Common myeloid progenitor, CD34-positive (primary cell): Measurements from ENCODE around the gene UBE2F.
"Not testable (repeated sequence)": the region's sequence is repeated elsewhere in the genome, so short reads cannot be mapped to it uniquely, and the experiment has no call there.

Experiments
- CTCF ChIA-PET: fragments of 350-600 bp; sonication (Branson Sonifier 250); formaldehyde crosslinking; loops from one replicate; lab custom pipeline; 2021; ENCODE audit warnings: antibody characterized with exemption; lab: Charles Lee
- POLR2A ChIA-PET: fragments of 350-600 bp; sonication (Branson Sonifier 250); formaldehyde crosslinking; loops from one replicate; lab custom pipeline; 2021; ENCODE audit warnings: antibody characterized with exemption; lab: Charles Lee
- DNase-seq, 3 donors: peaks; one replicate each; pipeline versions ENCODE4 v3.0.0 to v3.0.0-alpha.2; 2013
- H3K27ac ChIP-seq, 2 experiments: 1 replicate in 1 of 2; 2 replicates in 1 of 2; pipeline ENCODE4 v1.7.0; 2013; ENCODE audit warnings: inconsistent platforms in 2 of 2, low read length in 2 of 2, mild to moderate bottlenecking in 2 of 2, low read depth in 1 of 2, moderate library complexity in 1 of 2; ENCODE audit not compliant: severe bottlenecking in 2 of 2, insufficient read depth in 1 of 2, poor library complexity in 1 of 2
- H3K27me3 ChIP-seq, 5 experiments: replicated peaks in 2 of 5; 1 replicate in 3 of 5; 2 replicates in 2 of 5; pipeline versions ENCODE4 v1.6.1 to v1.7.0; 2013; ENCODE audit warnings: low read length in 4 of 5, mild to moderate bottlenecking in 2 of 5, moderate library complexity in 2 of 5, inconsistent platforms in 1 of 5; ENCODE audit not compliant: insufficient read depth in 5 of 5, control insufficient read depth in 4 of 5
- H3K36me3 ChIP-seq, 4 experiments: 1 replicate in 2 of 4; 2 replicates in 2 of 4; pipeline versions ENCODE4 v1.6.1 to v1.7.0; 2013; ENCODE audit warnings: low read length in 3 of 4, control low read depth in 1 of 4, mild to moderate bottlenecking in 1 of 4; ENCODE audit not compliant: control insufficient read depth in 4 of 4, insufficient read depth in 4 of 4
- H3K4me1 ChIP-seq, 4 experiments: 1 replicate in 3 of 4; 2 replicates in 1 of 4; pipeline versions ENCODE4 v1.6.1 to v1.7.1; 2013; ENCODE audit warnings: low read length in 3 of 4, mild to moderate bottlenecking in 3 of 4, control low read depth in 1 of 4, inconsistent platforms in 1 of 4, moderate library complexity in 1 of 4; ENCODE audit not compliant: control insufficient read depth in 4 of 4, insufficient read depth in 4 of 4; ENCODE audit errors: control extremely low read depth in 1 of 4
- H3K4me3 ChIP-seq, 7 experiments: 1 replicate in 4 of 7; 2 replicates in 3 of 7; pipeline versions ENCODE4 v1.5.1 to v1.7.0; 2013; ENCODE audit warnings: mild to moderate bottlenecking in 7 of 7, low read length in 6 of 7, moderate library complexity in 6 of 7, inconsistent platforms in 2 of 7, low read depth in 2 of 7, control low read depth in 1 of 7; ENCODE audit not compliant: insufficient read depth in 4 of 7, control insufficient read depth in 1 of 7; ENCODE audit errors: extremely low read depth in 1 of 7
- H3K9me3 ChIP-seq, 5 experiments: 1 replicate in 4 of 5; 2 replicates in 1 of 5; pipeline versions ENCODE4 v1.6.1 to v1.7.1; 2013; ENCODE audit warnings: low read length in 4 of 5, mild to moderate bottlenecking in 2 of 5, inconsistent platforms in 1 of 5, low read depth in 1 of 5, moderate library complexity in 1 of 5; ENCODE audit not compliant: control insufficient read depth in 4 of 5, insufficient read depth in 2 of 5; ENCODE audit errors: control extremely low read depth in 1 of 5
- WGBS: methylation state at CpG from one replicate; pipeline ENCODE4 v1.1.5; 2013; ENCODE audit not compliant: insufficient coverage; 5-methylcytosine and 5-hydroxymethylcytosine counted together

Gene UBE2F

GRCh38 chr2:238032755-238033337, 66.0 kb downstream of the UBE2F start:
- POLR2A ChIA-PET = no interaction called here
- no peak for DNase-seq
- peaks cover 11 to 72% (median 45%) of the 10 kb centered on the region in 4 experiments for H3K36me3 ChIP-seq
- H3K27me3 ChIP-seq = no peaks in the 10 kb centered on the region
- H3K27ac ChIP-seq = no peak overlapping the region
- peaks cover 0 to 4% (median 3%) of the 10 kb centered on the region in 4 experiments for H3K4me1 ChIP-seq
- 97% methylated on average over 3 of the region's 4 CpGs for WGBS
- H3K4me3 ChIP-seq = no peak overlapping the region
- CTCF ChIA-PET = interaction anchor here (1.1 kb wide), 2 partner anchors 13 to 175 kb away, joined by 3 read pairs; no protein-coding TSS in a partner anchor
- no peaks in the 10 kb centered on the region for H3K9me3 ChIP-seq

GRCh38 chr2:238033991-238034390, 67.2 kb downstream of the UBE2F start:
- H3K27ac ChIP-seq, POLR2A ChIA-PET, H3K27me3 ChIP-seq, H3K9me3 ChIP-seq, H3K4me3 ChIP-seq, H3K4me1 ChIP-seq, DNase-seq: not testable (repeated sequence)
- CTCF ChIA-PET = interaction anchor here (1.1 kb wide), 2 partner anchors 12 to 176 kb away, joined by 3 read pairs; no protein-coding TSS in a partner anchor
- WGBS = 96% methylated on average over 6 of the region's 9 CpGs
- H3K36me3 ChIP-seq = peaks cover 11 to 79% (median 53%) of the 10 kb centered on the region in 4 experiments

- no peak overlapping the region for H3K4me3 ChIP-seq
- H3K4me1 ChIP-seq = no peaks in the 10 kb centered on the region
- no peak for DNase-seq
- POLR2A ChIA-PET = no interaction called here
- no peaks in the 10 kb centered on the region for H3K27me3 ChIP-seq
- no peaks in the 10 kb centered on the region for H3K9me3 ChIP-seq
- H3K36me3 ChIP-seq = peaks cover 3 to 85% (median 56%) of the 10 kb centered on the region in 4 experiments
- WGBS = 94% methylated on average over 8 of the region's 8 CpGs
- H3K27ac ChIP-seq = no peak overlapping the region
- CTCF ChIA-PET = no interaction called here
Observed at GRCh38 chr2:238038203-238038602, 71.4 kb downstream of the UBE2F start.

GRCh38 chr2:238039151-238039550, 72.3 kb downstream of the UBE2F start:
- DNase-seq = no peak
- CTCF ChIA-PET = no interaction called here
- Histone ChIP-seq H3K36me3 (peaks cover 3 to 86% (median 58%) of the 10 kb centered on the region in 4 experiments), H3K27me3 (no peaks in the 10 kb centered on the region), H3K4me3 (no peak overlapping the region), H3K4me1 (no peaks in the 10 kb centered on the region), H3K27ac (no peak overlapping the region), H3K9me3 (no peaks in the 10 kb centered on the region)
- POLR2A ChIA-PET = no interaction called here
- 90% methylated on average over 3 of the region's 6 CpGs for WGBS

GRCh38 chr2:238039985-238040384, 73.2 kb downstream of the UBE2F start:
- no peaks in the 10 kb centered on the region for H3K27me3 ChIP-seq
- no peaks in the 10 kb centered on the region for H3K9me3 ChIP-seq
- H3K4me3 ChIP-seq = no peak overlapping the region
- H3K27ac ChIP-seq = no peak overlapping the region
- CTCF ChIA-PET = interaction anchor here (1.5 kb wide), 1 partner anchor 116 kb away, joined by 3 read pairs; no protein-coding TSS in a partner anchor
- H3K4me1 ChIP-seq = no peaks in the 10 kb centered on the region
- WGBS = 98% methylated on average over 11 of the region's 11 CpGs
- DNase-seq = no peak
- peaks cover 3 to 86% (median 58%) of the 10 kb centered on the region in 4 experiments for H3K36me3 ChIP-seq
- POLR2A ChIA-PET = no interaction called here

GRCh38 chr2:238040918-238041317, 74.1 kb downstream of the UBE2F start:
- no peak overlapping the region for H3K27ac ChIP-seq
- CTCF ChIA-PET = interaction anchor here (1.5 kb wide), 1 partner anchor 117 kb away, joined by 3 read pairs; no protein-coding TSS in a partner anchor
- no peaks in the 10 kb centered on the region for H3K9me3 ChIP-seq
- POLR2A ChIA-PET = no interaction called here
- no peaks in the 10 kb centered on the region for H3K27me3 ChIP-seq
- no peak for DNase-seq
- no peaks in the 10 kb centered on the region for H3K4me1 ChIP-seq
- WGBS = 92% methylated on average over 9 of the region's 9 CpGs
- H3K36me3 ChIP-seq = peaks cover under 1 to 82% (median 53%) of the 10 kb centered on the region in 4 experiments
- no peak overlapping the region for H3K4me3 ChIP-seq

GRCh38 chr2:238042090-238042489, 75.3 kb downstream of the UBE2F start:
- WGBS = 97% methylated on average over 4 of the region's 5 CpGs
- no peak overlapping the region for H3K4me3 ChIP-seq
- no peak for DNase-seq
- no peaks in the 10 kb centered on the region for H3K27me3 ChIP-seq
- peaks cover 0 to 82% (median 49%) of the 10 kb centered on the region in 4 experiments for H3K36me3 ChIP-seq
- H3K4me1 ChIP-seq = no peaks in the 10 kb centered on the region
- H3K9me3 ChIP-seq = no peaks in the 10 kb centered on the region
- CTCF ChIA-PET = interaction anchor here (0.7 to 1.6 kb wide), 3 partner anchors 17 to 24 kb away, joined by 3 read pairs; no protein-coding TSS in a partner anchor
- POLR2A ChIA-PET = no interaction called here
- H3K27ac ChIP-seq = no peak overlapping the region
